Cardiac fibroblast (primary cell): ENCODE measurements around the gene RNF213.

Source experiments
- DNase-seq, 2 donors: peaks; one replicate each; pipeline versions ENCODE4 v3.0.0 to v3.0.0-alpha.2; 2010; ENCODE audit warnings: low read depth in 2 of 2
- H3K4me3 ChIP-seq, 2 donors: replicated peaks in 1 of 2; 1 replicate in 1 of 2; 2 replicates in 1 of 2; pipeline ENCODE4 v1.5.1; 2011; ENCODE audit warnings: low read depth in 2 of 2, low read length in 2 of 2, mild to moderate bottlenecking in 2 of 2, moderate library complexity in 1 of 2
- CTCF ChIP-seq: IDR thresholded peaks from one replicate; pipeline ENCODE4 v1.5.1; 2011; ENCODE audit warnings: low read depth, mild to moderate bottlenecking, low read length, inconsistent platforms

Gene RNF213

GRCh38 chr17:80352991-80353665, 92.5 kb downstream of the RNF213 start:
- no peak for DNase-seq
- H3K4me3 ChIP-seq, result no peak overlapping the region
- no peak for TF ChIP-seq CTCF

GRCh38 chr17:80353718-80354275, 93.1 kb downstream of the RNF213 start:
- H3K4me3 ChIP-seq, result no peak overlapping the region
- TF ChIP-seq CTCF, result no peak
- no peak for DNase-seq

- DNase-seq, result no peak
- H3K4me3 ChIP-seq, result no peak overlapping the region
- no peak for TF ChIP-seq CTCF
Measured at GRCh38 chr17:80354336-80354735, 93.7 kb downstream of the RNF213 start.

- no peak for TF ChIP-seq CTCF
- no peak overlapping the region for H3K4me3 ChIP-seq
- DNase-seq, result no peak
Measured at GRCh38 chr17:80356231-80356856, 95.7 kb downstream of the RNF213 start.

GRCh38 chr17:80358131-80358530, 97.5 kb downstream of the RNF213 start:
- no peak for TF ChIP-seq CTCF
- no peak for DNase-seq
- H3K4me3 ChIP-seq, result no peak overlapping the region

GRCh38 chr17:80358861-80359260, 98.2 kb downstream of the RNF213 start:
- DNase-seq, result no peak
- TF ChIP-seq CTCF, result no peak
- no peak overlapping the region for H3K4me3 ChIP-seq
